Activated gamma-delta T cell treated with Interleukin-2 at 50 U/mL for 16 hours (primary cell): ENCODE results near the gene RNF208.
"Not testable (repeated sequence)": the region's sequence is repeated elsewhere in the genome, so short reads cannot be mapped to it uniquely, and the experiment has no call there.

ENCODE experiments used
- DNase-seq: peaks from one replicate; pipeline ENCODE4 v3.0.0-alpha.2; 2020

The RNF208 gene

DNA sequence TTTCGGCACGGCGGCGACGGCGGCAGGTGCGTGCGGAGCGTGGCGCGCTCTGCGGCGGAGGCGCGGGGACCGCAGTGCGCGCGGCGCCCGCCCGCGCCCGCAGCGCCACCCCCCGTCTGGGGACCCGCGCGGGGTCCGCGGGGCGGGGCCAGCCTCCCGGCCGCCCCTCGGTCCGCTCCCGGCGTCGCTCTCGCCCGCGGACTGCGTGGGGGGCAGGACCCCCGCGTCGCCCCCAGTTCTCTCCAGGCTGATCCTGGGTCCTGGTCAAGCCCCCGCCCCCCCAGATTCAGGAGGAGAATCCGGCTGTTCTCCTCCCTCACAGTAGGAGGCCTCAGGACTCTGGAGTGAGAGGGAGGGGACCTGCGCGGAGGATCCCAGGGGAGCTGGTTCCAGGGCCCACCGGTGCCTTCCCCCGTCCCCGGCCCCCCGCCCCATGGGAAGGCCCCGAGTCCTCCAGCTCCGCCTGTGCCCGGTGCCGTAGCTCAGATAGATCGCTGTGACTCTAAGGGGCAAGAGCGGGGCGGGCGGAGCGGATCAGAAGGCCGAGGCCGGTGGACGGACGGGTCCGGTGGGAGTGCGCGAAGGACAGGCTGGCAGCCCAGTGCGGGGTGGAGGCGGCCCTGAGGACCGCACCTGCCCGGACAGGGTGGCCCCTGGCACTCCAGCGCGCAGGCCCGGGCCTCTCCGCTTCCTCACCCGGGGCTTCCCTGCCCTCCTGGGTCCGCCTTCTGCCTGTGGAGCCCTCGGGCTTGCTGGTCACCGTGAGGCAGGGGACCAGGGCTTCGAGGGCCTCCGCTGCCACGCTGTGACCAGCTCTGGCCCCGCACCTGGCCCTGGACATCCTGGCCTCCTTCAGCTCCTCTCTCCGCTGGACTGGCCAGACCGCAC is at the start of gene RNF208:
Gene RNF208 (minus strand): TSS at position 51 of the 888 bp plus-strand sequence. CDS start 1,028 bp downstream, outside the sequence.
- DNase-seq, result no peak

DNA sequence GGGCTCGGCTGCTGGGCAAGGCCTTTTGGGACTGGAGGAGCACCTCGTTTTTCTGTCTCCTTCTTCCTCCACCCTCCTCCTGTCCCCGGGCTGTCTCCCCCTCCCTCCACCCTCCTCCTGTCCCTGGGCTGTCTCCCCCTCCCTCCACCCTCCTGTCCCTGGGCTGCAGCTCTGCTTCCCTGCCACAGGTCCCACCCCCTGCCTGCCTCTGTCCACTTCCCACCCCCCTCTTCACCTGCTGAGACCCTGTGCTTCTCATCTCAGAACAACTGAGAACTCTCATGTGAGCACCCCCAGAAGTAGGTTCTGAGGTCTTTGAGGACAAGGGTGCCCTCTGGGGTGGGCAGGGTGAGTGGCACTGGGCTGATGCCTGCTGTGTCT is 49.6 kb upstream of the RNF208 start:
- DNase-seq, result no peak

DNA sequence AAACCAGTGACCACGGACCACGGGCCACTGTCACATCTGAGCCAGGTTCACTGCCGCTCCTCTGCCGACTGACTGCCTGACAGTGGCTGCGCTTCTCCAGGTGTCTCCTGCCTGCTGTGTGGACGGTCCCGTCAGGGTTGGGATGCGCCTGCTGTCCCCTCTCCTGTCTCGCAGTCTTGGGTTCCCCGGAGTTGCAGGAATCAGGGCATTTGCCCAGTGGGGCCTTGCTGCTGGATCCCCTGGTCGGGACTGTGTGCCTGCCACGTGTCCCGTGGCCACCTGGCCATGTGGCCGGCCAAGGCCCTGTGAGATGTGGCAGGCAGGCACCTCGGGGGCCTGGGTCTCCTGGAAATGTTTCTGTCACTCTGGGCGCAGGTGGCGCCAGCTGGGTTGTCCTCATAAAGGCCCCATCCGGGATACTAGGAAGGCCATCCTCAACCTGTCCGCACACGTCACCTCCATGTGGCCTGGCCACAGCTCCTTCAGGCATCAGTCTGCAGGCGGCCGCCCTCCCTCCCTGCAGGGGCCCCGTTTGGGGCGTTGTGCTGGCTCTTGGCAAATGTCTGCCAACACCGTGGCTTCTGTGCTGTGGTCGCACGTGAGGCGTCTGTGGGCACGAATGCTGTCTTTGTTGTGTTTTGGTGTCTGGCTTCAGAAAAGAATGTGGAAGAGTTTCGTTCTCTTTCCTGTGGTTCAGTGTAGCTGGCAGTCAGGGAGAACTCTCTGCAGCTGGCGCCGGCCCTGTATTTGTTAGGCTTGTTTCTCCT is 49.1 kb upstream of the RNF208 start:
- no peak for DNase-seq

DNA sequence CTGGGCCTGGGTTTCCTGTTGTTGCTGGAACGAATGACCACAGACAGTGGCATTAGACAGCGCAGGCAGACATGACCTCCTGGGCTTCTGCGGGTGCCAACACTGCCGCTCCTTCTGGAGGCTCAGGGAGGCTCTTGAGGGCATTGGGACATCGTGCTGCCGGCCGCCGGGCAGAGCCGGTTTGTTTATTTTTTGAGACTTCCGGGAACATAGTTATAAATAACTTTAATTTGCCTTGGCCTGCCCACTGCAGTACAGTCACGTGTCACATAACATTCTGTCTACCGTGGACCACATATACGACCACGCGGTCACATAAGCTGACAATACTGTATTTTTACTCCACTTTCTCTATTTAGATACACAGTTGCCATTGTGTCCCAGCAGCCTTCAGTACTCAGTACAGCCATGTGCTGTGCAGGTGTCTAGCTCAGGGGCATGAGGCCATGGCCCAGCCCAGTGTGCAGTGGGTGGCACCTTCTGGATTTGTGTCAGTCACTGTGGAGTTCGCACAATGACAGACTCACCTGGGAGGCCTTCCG is 47.3 kb upstream of the RNF208 start:
- no peak for DNase-seq

- DNase-seq, result no peak
Observed at GRCh38 chr9:137268538-137269201, 46.6 kb upstream of the RNF208 start.

DNA sequence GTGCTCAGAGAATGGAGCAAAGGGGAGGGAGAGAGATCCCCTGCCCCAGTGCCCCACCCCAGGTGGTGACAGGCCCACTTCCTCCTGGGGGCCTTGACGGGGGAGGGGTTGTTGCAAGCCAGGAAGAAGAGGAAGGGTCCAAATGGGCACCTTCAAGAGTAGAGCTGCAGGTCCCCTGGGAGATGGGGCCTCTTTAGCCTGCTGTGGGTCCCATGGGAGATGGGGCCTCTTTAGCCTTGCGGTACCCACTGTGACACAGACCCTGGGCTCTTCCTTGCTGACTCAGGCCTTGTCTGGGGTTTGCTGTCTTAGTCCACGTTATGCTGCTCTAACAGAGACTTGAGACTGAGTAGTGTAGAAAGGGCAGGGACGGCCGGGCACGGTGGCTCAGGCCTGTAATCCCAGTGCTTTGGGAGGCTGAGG is 45.9 kb upstream of the RNF208 start:
- no peak for DNase-seq

- no peak for DNase-seq
Observed at GRCh38 chr9:137266585-137267453, 44.8 kb upstream of the RNF208 start.

GRCh38 chr9:137266162-137266527 is 44.1 kb upstream of the RNF208 start:
- DNase-seq, result no peak

DNA sequence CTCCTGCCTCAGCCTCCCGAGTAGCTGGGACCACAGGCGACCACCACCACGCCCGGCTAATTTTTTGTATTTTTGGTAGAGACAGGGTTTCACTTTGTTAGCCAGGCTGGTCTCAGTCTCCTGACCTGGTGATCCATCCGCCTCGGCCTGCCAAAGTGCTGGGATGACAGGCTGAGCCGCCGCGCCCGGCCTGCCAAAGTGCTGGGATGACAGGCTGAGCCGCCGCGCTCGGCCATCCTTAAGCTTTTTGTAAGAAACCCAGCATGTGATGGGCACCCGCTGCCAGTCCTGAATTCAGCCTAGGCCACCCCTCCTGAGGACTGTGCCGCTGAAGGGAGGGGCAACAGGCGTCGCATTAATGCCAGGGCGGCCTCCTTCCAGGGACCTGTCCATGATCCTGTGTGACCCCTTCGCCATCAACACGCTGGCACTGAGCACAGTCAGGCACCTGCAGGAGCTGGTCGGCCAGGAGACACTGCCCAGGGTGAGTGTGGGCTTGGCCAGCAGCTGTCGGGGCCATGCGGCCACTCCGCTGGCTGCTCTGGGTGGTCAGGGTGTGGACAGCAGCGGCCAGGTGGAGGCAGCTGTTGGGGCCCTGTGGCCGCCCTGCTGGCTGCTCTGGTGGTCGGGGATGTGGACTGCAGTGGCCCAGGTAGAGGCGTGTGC is 43.6 kb upstream of the RNF208 start:
- no peak for DNase-seq

DNA sequence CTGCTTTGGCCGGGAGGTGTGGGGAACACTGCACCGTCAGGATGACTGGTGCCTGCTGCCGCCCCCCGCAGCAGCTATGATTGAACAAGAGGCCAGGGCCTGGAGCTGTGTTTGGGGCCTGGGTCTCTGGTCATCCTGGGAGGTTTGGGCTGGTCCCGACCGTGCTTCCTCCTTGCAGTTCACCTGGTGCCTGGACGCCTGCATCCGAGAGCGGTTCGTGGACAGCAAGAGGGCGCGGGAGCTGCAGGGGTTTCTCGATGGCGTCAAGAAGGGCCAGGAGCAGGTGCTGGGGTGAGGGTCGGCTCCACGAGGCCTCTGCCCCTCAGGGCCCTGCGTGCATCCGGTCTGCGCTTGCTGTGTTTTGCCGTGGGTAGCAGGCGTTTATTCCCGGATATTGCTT is 42.0 kb upstream of the RNF208 start:
- DNase-seq, result no peak

- DNase-seq, result no peak
Observed at GRCh38 chr9:137263506-137263905, 41.5 kb upstream of the RNF208 start.

DNA sequence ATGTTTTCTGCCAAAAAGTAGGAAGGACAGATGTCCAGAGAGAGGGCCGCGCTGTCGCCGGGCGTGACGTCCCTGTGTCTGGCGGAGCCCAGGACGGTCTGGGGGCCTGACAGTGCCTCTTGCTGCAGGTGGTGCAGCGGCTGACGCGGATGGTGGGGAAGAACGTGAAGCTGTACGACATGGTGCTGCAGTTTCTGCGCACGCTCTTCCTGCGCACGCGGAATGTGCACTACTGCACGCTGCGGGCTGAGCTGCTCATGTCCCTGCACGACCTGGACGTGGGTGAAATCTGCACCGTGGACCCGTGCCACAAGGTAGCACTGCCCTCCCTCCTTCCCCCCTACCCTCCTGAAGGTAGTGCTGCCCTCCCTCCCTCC is 40.9 kb upstream of the RNF208 start:
- no peak for DNase-seq

DNA sequence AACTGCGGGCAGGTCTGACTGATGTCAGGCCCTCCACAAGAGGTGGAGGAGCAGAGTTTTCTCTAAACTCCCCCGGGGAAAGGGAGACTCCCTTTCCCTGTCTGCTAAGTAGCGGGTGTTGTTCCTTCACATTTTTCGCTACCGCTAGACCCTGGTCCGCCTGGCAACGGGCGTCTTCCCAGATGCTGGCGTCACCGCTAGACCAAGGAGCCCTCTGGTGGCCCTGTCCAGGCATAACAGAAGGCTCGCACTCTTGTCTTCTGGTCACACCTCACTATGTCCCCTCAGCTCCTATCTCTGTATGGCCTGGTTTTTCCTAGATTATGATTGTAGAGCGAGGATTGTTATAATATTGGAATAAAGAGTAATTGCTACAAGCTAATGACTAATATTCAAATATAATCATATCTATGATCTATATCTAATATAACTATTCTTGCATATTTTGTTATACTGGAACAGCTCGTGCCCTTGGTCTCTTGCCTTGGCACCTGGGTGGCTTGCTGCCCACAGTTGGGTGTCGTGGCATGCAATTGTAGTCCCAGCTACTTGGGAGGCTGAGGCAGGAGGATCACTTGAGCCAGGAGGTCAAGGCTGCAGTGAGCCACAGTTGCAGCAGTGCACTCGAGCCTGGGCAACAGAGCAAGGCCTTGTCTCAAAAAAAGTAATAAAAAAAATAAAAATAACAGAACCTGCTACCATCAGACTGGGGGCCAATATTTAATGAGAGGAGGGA is 40.3 kb upstream of the RNF208 start:
- DNase-seq, result not testable (repeated sequence)

DNA sequence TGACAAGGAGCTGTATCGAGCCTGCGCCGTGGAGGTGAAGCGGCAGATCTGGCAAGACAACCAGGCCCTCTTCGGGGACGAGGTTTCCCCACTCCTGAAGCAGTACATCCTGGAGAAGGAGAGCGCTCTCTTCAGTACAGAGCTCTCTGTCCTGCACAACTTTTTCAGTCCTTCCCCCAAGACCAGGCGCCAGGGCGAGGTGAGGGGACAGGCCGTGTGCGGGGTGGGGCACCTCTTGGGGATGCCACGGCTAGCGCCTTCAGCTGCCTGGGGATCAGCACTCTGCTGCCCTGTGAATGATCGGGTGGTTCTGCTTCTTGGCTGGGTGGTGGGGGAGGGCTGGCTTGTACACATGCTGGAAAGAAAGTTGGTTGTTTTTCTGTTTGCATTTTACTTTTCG is 34.8 kb upstream of the RNF208 start:
- no peak for DNase-seq

DNA sequence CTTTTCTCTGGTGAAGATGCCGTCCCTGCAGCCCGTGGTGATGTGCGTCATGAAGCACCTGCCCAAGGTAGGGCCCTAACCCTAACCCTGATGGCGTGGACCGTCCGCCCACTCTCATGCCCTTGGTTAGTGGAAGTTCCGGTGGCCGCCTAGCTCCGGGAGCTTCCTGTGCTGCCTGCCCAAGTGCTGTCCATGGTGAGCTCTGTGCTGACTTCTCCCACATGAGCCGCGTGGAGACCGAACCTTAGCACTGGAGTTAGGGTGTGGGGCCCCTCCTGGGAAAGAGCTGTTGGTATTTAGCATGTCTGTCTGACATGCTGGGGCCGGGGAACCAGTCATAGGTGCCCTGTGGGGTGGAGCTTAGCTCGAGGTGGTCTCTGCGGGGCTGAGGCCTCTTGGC is 34.3 kb upstream of the RNF208 start:
- no peak for DNase-seq

DNA sequence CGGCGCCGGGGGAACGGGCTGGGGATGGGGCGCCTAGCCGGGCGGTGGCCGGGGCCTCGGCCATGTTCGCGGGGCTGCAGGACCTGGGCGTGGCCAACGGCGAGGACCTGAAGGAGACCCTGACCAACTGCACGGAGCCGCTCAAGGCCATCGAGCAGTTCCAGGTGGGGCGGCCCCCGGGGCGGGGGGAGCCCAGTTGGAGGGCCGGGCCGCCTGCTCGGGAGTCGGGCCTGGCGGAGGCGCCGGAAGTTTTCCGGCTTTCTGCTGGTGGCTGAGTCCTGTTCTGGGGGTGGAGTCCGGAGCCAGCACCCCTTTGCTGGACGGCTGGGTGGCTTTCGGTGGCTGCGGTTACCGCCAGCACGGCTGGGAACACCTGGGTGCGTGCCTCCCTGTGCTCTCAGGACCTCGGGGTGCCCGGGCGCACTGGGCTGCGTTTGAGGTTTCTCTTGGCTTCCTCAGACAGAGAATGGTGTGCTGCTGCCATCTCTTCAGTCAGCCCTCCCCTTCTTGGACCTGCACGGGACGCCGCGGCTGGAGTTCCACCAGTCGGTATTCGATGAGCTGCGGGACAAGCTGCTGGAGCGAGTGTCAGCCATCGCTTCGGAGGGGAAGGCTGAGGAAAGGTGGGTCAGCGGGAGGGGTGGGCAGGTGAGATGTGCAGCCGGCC is 33.5 kb upstream of the RNF208 start:
- DNase-seq, result peak; percentile 29

DNA sequence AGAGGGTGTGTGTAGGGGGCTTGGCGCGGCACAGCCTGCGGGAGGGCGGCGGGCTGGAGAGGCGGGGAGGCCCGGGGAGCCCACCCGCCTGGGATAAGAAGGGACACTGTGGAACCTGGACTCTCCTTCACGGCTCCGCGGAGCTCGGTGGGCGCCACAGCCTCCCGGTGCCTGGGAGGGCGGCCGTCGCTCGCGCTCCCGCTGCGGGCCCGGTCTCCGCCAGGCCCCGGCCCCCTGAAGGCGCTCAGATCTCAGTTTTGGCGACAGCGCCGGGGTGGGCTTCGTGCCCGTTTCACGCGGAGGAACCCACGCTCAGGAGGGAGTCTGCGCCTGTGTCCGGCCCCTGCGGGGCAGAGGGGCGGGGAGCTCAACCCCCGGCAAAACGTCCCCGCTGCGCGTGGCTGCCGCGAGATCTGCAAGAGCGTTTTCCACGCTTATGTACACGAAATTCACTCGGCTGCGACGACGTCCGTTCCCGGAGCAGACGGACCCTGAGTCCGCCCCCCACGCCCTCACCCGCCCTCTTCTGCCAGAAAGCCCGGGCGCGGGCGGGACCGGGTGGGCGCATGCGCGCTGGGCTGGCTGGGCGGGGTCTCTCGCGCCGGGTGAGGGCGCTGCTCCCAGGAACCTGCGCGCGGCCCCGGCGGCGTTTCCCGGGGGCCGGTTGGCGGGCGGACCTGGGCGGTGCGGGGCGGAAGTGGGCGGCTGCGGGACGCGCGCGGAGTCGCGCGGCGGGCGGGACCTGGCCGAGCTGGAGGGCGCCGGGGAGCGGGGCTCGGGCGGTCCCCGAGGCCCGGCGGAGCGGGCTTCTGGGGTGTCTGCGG is 32.8 kb upstream of the RNF208 start, which contains the start of gene NELFB:
Gene NELFB (plus strand): TSS at position 704 of the 824 bp plus-strand sequence.
- DNase-seq, result peak; percentile 96

DNA sequence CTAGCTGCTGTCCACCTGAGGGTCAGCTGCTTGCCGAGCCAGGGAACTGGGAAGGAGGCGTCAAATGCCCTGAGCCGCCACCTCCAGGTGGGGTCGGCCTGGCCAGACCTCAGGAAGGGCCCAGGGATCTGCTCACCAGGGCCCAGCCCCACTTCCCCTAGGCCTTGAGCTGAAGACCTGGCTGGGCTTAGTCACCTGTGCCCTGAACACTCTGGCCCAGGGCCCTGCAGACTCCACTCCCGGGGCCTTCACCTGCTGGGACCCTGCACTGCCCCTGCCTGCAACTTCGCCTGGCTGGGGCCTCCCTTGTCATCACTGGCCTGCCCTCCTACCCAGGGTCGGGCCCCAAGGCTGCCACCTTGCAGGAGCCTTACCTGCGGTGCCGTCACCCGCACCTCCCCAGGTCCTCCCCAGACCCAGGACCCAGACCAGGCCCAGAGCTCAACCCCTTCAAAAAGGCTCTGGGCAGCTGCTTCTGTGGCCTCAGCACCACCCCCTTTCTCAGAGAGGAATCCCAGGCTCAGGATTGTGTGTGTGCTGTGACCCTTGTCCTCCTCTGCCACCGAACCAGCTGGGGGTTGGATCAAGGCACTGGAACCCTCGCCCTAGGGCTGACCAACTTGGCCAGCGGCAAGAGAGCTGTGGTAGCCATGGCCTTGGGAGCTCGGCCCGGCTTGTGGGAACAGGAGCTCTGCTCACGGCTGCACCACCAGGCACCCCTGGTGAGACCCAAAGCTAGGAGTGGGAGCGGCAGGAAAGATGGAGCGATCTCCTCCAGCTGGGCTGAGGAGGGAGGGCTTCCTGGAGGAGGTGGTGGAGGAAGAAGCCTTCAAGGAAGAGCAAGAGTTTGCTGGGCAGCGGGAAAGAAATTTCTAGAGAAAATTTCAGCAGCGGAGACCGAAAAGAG is 31.9 kb upstream of the RNF208 start:
- DNase-seq, result no peak
